Tibial nerve (tissue), 4 donors: ENCODE results near the gene HNF1B. TPM values are rescaled to one million over a fixed set of nuclear protein-coding genes. Genes with fewer than 3 reads are reported as not detected.

Experiments used
- DNase-seq, 2 donors: peaks; one replicate each; pipeline ENCODE4 v3.0.0-alpha.2; 2019; ENCODE audit warnings: low spot score in 2 of 2
- H3K27ac ChIP-seq, 4 donors: fragments of 200-600 bp; sonication (generic) in 3 of 4; one replicate each; pipeline ENCODE4 v1.5.1; 2017 to 2019; ENCODE audit warnings: mild to moderate bottlenecking in 1 of 4
- H3K27me3 ChIP-seq, 2 donors: fragments of 200-600 bp; sonication (generic) in 1 of 2; one replicate each; pipeline versions ENCODE4 v1.5.1 to v1.6.0; 2017 to 2019
- H3K36me3 ChIP-seq, 3 donors: fragments of 200-600 bp; sonication (generic); one replicate each; pipeline ENCODE4 v1.5.1; 2018 to 2019
- H3K4me1 ChIP-seq, 4 donors: fragments of 200-600 bp; sonication (generic) in 3 of 4; one replicate each; pipeline ENCODE4 v1.5.1; 2017 to 2019
- H3K4me3 ChIP-seq, 4 donors: fragments of 200-600 bp; sonication (generic) in 3 of 4; one replicate each; pipeline ENCODE4 v1.5.1; 2017 to 2019; ENCODE audit warnings: mild to moderate bottlenecking in 1 of 4, moderate library complexity in 1 of 4
- H3K9me3 ChIP-seq, 4 donors: fragments of 200-600 bp; sonication (generic) in 3 of 4; one replicate each; pipeline ENCODE4 v1.5.1; 2017 to 2019
- EP300 ChIP-seq, 2 donors: sonication (generic); formaldehyde crosslinking; IDR thresholded peaks; one replicate each; pipeline ENCODE4 v1.6.1; 2017; ENCODE audit warnings: antibody characterized with exemption in 2 of 2, mild to moderate bottlenecking in 1 of 2
- POLR2A ChIP-seq, 2 donors: fragments of 450-650 bp; IDR thresholded peaks; one replicate each; pipeline ENCODE4 v1.6.1; 2017; ENCODE audit warnings: antibody characterized with exemption in 2 of 2, mild to moderate bottlenecking in 2 of 2, moderate library complexity in 2 of 2
- WGBS, 2 donors: methylation state at CpG; one replicate each; pipeline ENCODE4 v1.1.5; 2018; 5-methylcytosine and 5-hydroxymethylcytosine counted together
- total RNA-seq, 4 donors: library from RNA; depleted of rRNA; stranded (reverse); fragments of >200 nt; gene quantifications; one replicate each; pipeline ENCODE4 v1.1.0, GENCODE V29; 2016
- TF ChIP-seq, protein P1 (sequence below), 5 experiments: fragments of 200-600 bp in 3 of 5; fragments of 450-650 bp in 2 of 5; sonication (generic) in 3 of 5; IDR thresholded peaks; one replicate each; pipeline ENCODE4 v1.5.1; 2016 to 2019; ENCODE audit warnings: antibody characterized with exemption in 5 of 5, mild to moderate bottlenecking in 3 of 5, moderate library complexity in 2 of 5

Gene HNF1B
- total RNA-seq, 4 donors from 2014 or later: not detected

- Histone ChIP-seq H3K9me3 (no peaks in the 10 kb centered on the region), H3K36me3 (no peaks in the 10 kb centered on the region), H3K4me3 (no peak overlapping the region), H3K27me3 (no peaks in the 10 kb centered on the region), H3K27ac (no peak overlapping the region), H3K4me1 (no peaks in the 10 kb centered on the region)
- 83 to 84% methylated on average over 2 of the region's 2 CpGs for WGBS, 2 donors
- TF ChIP-seq POLR2A (IDR thresholded peaks at IDR 0.05) (no peak), EP300 (IDR thresholded peaks at IDR 0.05) (no peak)
- TF ChIP-seq, protein P1, sequence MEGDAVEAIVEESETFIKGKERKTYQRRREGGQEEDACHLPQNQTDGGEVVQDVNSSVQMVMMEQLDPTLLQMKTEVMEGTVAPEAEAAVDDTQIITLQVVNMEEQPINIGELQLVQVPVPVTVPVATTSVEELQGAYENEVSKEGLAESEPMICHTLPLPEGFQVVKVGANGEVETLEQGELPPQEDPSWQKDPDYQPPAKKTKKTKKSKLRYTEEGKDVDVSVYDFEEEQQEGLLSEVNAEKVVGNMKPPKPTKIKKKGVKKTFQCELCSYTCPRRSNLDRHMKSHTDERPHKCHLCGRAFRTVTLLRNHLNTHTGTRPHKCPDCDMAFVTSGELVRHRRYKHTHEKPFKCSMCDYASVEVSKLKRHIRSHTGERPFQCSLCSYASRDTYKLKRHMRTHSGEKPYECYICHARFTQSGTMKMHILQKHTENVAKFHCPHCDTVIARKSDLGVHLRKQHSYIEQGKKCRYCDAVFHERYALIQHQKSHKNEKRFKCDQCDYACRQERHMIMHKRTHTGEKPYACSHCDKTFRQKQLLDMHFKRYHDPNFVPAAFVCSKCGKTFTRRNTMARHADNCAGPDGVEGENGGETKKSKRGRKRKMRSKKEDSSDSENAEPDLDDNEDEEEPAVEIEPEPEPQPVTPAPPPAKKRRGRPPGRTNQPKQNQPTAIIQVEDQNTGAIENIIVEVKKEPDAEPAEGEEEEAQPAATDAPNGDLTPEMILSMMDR (IDR thresholded peaks at IDR 0.05): no peak
- no peak for DNase-seq
Measured at GRCh38 chr17:37671824-37672547, 72.9 kb downstream of the HNF1B start.

GRCh38 chr17:37671028-37671823 is 73.6 kb downstream of the HNF1B start:
- WGBS, 2 donors: 77 to 82% methylated on average over 9 of the region's 9 CpGs
- no peak for DNase-seq
- no peak overlapping the region for H3K4me3 ChIP-seq
- TF ChIP-seq, protein P1 (IDR thresholded peaks at IDR 0.05): no peak
- TF ChIP-seq EP300 (IDR thresholded peaks at IDR 0.05): no peak
- TF ChIP-seq POLR2A (IDR thresholded peaks at IDR 0.05): no peak
- H3K27ac ChIP-seq: peak overlapping the region in 1 of 4 donors; percentile 56
- H3K36me3 ChIP-seq: no peaks in the 10 kb centered on the region
- no peaks in the 10 kb centered on the region for H3K4me1 ChIP-seq
- no peaks in the 10 kb centered on the region for H3K9me3 ChIP-seq
- no peaks in the 10 kb centered on the region for H3K27me3 ChIP-seq

DNA sequence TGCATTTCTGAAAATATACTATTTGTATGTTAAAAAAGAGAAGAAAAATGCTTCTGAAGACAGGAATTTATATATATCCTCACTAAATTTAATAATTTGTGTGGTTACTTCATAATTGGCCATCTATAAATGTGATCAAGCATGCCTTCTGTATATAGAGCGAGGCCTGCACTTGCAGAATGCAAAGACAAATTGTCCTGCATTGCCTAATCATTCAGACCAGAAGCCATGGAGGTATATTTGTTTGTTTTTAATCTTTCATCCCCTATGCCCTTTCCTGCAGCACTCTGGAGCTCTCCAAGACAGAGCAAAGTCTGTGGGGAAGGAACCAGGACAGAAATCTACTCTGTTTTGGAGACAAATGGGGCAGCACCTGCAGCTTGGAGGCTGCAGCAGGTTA is 77.8 kb downstream of the HNF1B start:
- no peak for TF ChIP-seq EP300 (IDR thresholded peaks at IDR 0.05)
- H3K36me3 ChIP-seq: no peaks in the 10 kb centered on the region
- no peaks in the 10 kb centered on the region for H3K4me1 ChIP-seq
- no peak overlapping the region for H3K27ac ChIP-seq
- WGBS, 2 donors: 81 to 93% methylated on average over 1 of the region's 1 CpG
- no peaks in the 10 kb centered on the region for H3K9me3 ChIP-seq
- DNase-seq: no peak
- no peak overlapping the region for H3K4me3 ChIP-seq
- H3K27me3 ChIP-seq: no peaks in the 10 kb centered on the region

DNA sequence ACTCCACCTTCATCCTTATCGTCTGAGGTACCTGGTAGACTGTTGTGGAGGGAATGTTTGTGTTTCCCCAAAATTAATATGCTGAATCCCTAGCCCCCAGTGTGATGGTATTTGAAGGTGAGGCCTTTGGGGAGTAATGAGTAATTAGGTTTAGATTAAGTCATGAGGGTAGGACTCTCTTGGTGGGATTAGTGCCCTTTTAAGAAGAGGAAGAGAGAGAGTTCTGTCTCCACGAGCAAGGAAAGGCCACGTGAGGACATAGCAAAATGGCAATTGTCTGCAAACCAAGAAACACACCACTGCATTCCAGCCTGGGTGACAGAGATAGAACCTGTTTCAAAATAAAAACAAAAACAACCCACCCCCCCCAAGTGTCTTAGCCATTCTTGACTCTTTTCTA is 80.6 kb downstream of the HNF1B start:
- Histone ChIP-seq H3K4me1 (no peaks in the 10 kb centered on the region), H3K27ac (no peak overlapping the region), H3K9me3 (no peaks in the 10 kb centered on the region), H3K36me3 (no peaks in the 10 kb centered on the region), H3K4me3 (no peak overlapping the region), H3K27me3 (no peaks in the 10 kb centered on the region)
- TF ChIP-seq POLR2A (IDR thresholded peaks at IDR 0.05) (no peak), EP300 (IDR thresholded peaks at IDR 0.05) (no peak)
- TF ChIP-seq, protein P1 (IDR thresholded peaks at IDR 0.05): no peak
- DNase-seq: no peak
- 70 to 78% methylated on average over 3 of the region's 3 CpGs for WGBS, 2 donors

DNA sequence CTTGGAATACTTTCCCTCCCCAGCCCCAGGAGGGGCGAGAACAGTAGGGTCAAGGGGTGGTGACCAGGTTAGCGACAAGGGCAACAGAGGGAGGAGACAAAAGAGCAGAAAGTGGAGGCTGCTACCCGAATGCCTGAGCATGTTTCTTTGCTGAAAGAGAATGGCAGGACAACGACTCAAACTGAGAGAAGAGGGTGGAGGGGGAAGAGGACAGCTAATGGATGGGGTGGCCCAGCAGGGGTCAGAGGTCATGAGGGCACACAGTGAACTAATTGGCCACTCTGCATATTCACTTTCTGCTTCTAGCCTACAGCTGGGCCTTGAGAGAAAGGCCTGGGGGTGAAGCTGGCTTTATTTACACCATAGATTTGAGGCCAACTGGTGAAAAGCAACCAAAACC is 82.5 kb downstream of the HNF1B start:
- Histone ChIP-seq H3K27me3 (no peaks in the 10 kb centered on the region), H3K9me3 (no peaks in the 10 kb centered on the region), H3K4me1 (no peaks in the 10 kb centered on the region), H3K4me3 (no peak overlapping the region), H3K27ac (no peak overlapping the region), H3K36me3 (no peaks in the 10 kb centered on the region)
- TF ChIP-seq EP300 (IDR thresholded peaks at IDR 0.05): no peak
- TF ChIP-seq POLR2A (IDR thresholded peaks at IDR 0.05): no peak
- TF ChIP-seq, protein P1 (IDR thresholded peaks at IDR 0.05): no peak
- WGBS, 2 donors: 23 to 33% methylated on average over 4 of the region's 4 CpGs
- DNase-seq: no peak
